ENCODE results near the gene UVRAG. TPM values are rescaled to one million over a fixed set of nuclear protein-coding genes. Genes with fewer than 3 reads are reported as not detected.

The UVRAG gene
- total RNA-seq, 3 donors from 2014 or later (not counting 1 experiment from before 2014, with no cell fraction given) = 39.9 to 52.5 (median 41.4) TPM

GRCh38 chr11:75784085-75784478, 30.9 kb upstream of the UVRAG start:
- Histone ChIP-seq H3K4me1 (ENCODE audit: control insufficient read depth, insufficient read depth, low read length) (peaks cover 6% of the 10 kb centered on the region), H3K27me3 (ENCODE audit: control insufficient read depth, insufficient read depth, low read length) (no peaks in the 10 kb centered on the region), H3K36me3 (ENCODE audit: control insufficient read depth, insufficient read depth, low read length) (no peaks in the 10 kb centered on the region), H3K9me3 (ENCODE audit: control insufficient read depth, insufficient read depth, low read length) (no peaks in the 10 kb centered on the region), H3K4me3 (ENCODE audit: low read length) (no peak overlapping the region), H3K27ac (ENCODE audit: low read length) (no peak overlapping the region)
- Mint-ChIP-seq H3K27me3 (ENCODE audit: low read depth in 2 of 2) (no peaks in the 10 kb centered on the region), H3K36me3 (no peaks in the 10 kb centered on the region), H3K4me3 (no peak overlapping the region), H3K9me3 (no peaks in the 10 kb centered on the region), H3K27ac (no peak overlapping the region), H3K4me1 (peaks cover 0 to 5% of the 10 kb centered on the region in 2 donors)
- ATAC-seq (no peak), DNase-seq (no peak)
- WGBS (ENCODE audit: insufficient coverage) = 98% methylated on average over 2 of the region's 2 CpGs
- intact Hi-C loops (cut with micrococcal nuclease) = no loop called here
- TF ChIP-seq CTCF (IDR thresholded peaks at IDR 0.05) = no peak

- DNase-seq (no peak), ATAC-seq (no peak)
- no peaks in the 10 kb centered on the region for H3K27me3 Mint-ChIP-seq (ENCODE audit: low read depth in 2 of 2)
- Histone ChIP-seq H3K36me3 (ENCODE audit: control insufficient read depth, insufficient read depth, low read length) (no peaks in the 10 kb centered on the region), H3K9me3 (ENCODE audit: control insufficient read depth, insufficient read depth, low read length) (no peaks in the 10 kb centered on the region), H3K27me3 (ENCODE audit: control insufficient read depth, insufficient read depth, low read length) (no peaks in the 10 kb centered on the region), H3K4me3 (ENCODE audit: low read length) (no peak overlapping the region), H3K4me1 (ENCODE audit: control insufficient read depth, insufficient read depth, low read length) (peaks cover 6% of the 10 kb centered on the region), H3K27ac (ENCODE audit: low read length) (no peak overlapping the region)
- intact Hi-C loops (cut with micrococcal nuclease) = no loop called here
- TF ChIP-seq CTCF (IDR thresholded peaks at IDR 0.05) = no peak
- no peak overlapping the region for H3K27ac Mint-ChIP-seq
- 94% methylated on average over 1 of the region's 1 CpG for WGBS (ENCODE audit: insufficient coverage)
- H3K9me3 Mint-ChIP-seq = no peaks in the 10 kb centered on the region
- no peak overlapping the region for H3K4me3 Mint-ChIP-seq
- H3K4me1 Mint-ChIP-seq = peaks cover 0 to 5% of the 10 kb centered on the region in 2 donors
- no peaks in the 10 kb centered on the region for H3K36me3 Mint-ChIP-seq
These were observed 30.5 kb upstream of the UVRAG start for GRCh38 chr11:75784506-75784905.

DNA sequence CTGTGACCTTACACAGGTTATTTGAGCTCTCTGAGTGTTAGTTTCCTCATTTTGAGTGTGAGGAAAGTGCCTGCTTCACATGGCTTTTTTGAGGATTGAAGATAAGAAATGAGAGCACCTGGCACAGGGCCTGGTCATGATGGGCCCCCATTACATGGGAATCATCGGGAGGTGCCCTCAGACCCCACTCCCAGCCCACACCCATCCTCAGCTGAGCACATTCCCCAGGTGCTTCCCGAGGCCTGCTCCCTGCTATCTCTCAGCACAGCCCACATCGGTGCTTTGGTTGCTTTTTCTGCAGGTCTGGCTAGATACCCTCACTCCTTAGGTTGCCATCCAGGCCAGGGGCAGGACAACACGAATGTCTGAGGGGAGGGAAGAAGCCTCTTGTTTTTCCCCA, 29.8 kb upstream of the UVRAG start:
- Histone ChIP-seq H3K9me3 (ENCODE audit: control insufficient read depth, insufficient read depth, low read length) (no peaks in the 10 kb centered on the region), H3K27me3 (ENCODE audit: control insufficient read depth, insufficient read depth, low read length) (no peaks in the 10 kb centered on the region), H3K4me3 (ENCODE audit: low read length) (no peak overlapping the region), H3K36me3 (ENCODE audit: control insufficient read depth, insufficient read depth, low read length) (no peaks in the 10 kb centered on the region), H3K27ac (ENCODE audit: low read length) (no peak overlapping the region), H3K4me1 (ENCODE audit: control insufficient read depth, insufficient read depth, low read length) (peaks cover under 1% of the 10 kb centered on the region)
- DNase-seq (no peak), ATAC-seq (no peak)
- Mint-ChIP-seq H3K36me3 (no peaks in the 10 kb centered on the region), H3K4me3 (no peak overlapping the region), H3K27ac (no peak overlapping the region), H3K9me3 (no peaks in the 10 kb centered on the region), H3K27me3 (ENCODE audit: low read depth in 2 of 2) (no peaks in the 10 kb centered on the region), H3K4me1 (peaks cover 0 to 2% of the 10 kb centered on the region in 2 donors)
- intact Hi-C loops (cut with micrococcal nuclease) = no loop called here
- no peak for TF ChIP-seq CTCF (IDR thresholded peaks at IDR 0.05)
- 82% methylated on average over 4 of the region's 4 CpGs for WGBS (ENCODE audit: insufficient coverage)

GRCh38 chr11:75786101-75786736, 28.8 kb upstream of the UVRAG start:
- Histone ChIP-seq H3K27ac (ENCODE audit: low read length) (no peak overlapping the region), H3K36me3 (ENCODE audit: control insufficient read depth, insufficient read depth, low read length) (no peaks in the 10 kb centered on the region), H3K4me1 (ENCODE audit: control insufficient read depth, insufficient read depth, low read length) (no peaks in the 10 kb centered on the region), H3K4me3 (ENCODE audit: low read length) (no peak overlapping the region), H3K27me3 (ENCODE audit: control insufficient read depth, insufficient read depth, low read length) (no peaks in the 10 kb centered on the region), H3K9me3 (ENCODE audit: control insufficient read depth, insufficient read depth, low read length) (no peaks in the 10 kb centered on the region)
- Mint-ChIP-seq H3K27ac (no peak overlapping the region), H3K4me1 (no peaks in the 10 kb centered on the region), H3K27me3 (ENCODE audit: low read depth in 2 of 2) (no peaks in the 10 kb centered on the region), H3K4me3 (no peak overlapping the region), H3K36me3 (no peaks in the 10 kb centered on the region), H3K9me3 (no peaks in the 10 kb centered on the region)
- ATAC-seq (no peak), DNase-seq (no peak)
- WGBS (ENCODE audit: insufficient coverage) = 91% methylated on average over 8 of the region's 8 CpGs
- TF ChIP-seq CTCF (IDR thresholded peaks at IDR 0.05) = no peak
- intact Hi-C loops (cut with micrococcal nuclease) = no loop called here

All from natural killer cell (primary cell).